HepG2 (cell line): ENCODE data around the gene MAP3K5.

Source experiments
- EP300 ChIP-seq, 3 experiments: sonication (generic) in 1 of 3; formaldehyde crosslinking in 1 of 3; IDR thresholded peaks; 2 replicates each; pipeline versions ENCODE4 v1.5.1 to v1.6.1; 2011 to 2020; ENCODE audit warnings: low read depth in 2 of 3, low read length in 2 of 3, borderline replicate concordance in 1 of 3, improper control_type of control experiment in 1 of 3, mild to moderate bottlenecking in 1 of 3, missing genetic modification reagents in 1 of 3, moderate library complexity in 1 of 3
- PLRG1 ChIP-seq: fragments of 450-650 bp; conservative IDR thresholded peaks from 2 replicates; pipeline ENCODE4 v1.6.1; 2016
- SIN3A ChIP-seq: IDR thresholded peaks from 2 replicates; pipeline ENCODE4 v1.6.1; 2011; ENCODE audit warnings: low read depth, mild to moderate bottlenecking, control low read depth, low read length, borderline replicate concordance
- TAF1 ChIP-seq: sonication (generic); formaldehyde crosslinking; IDR thresholded peaks from 2 replicates; pipeline ENCODE4 v1.4.0; 2020; ENCODE audit warnings: missing genetic modification reagents
- TGIF2 ChIP-seq: IDR thresholded peaks from 2 replicates; pipeline ENCODE4 v1.6.1; 2016; ENCODE audit warnings: control low read depth, missing compliant biosample characterization
- ZNF75D ChIP-seq: sonication (generic); formaldehyde crosslinking; IDR thresholded peaks from 2 replicates; pipeline ENCODE4 v1.8.1; 2023; ENCODE audit warnings: missing genetic modification reagents, mild to moderate bottlenecking, borderline replicate concordance
- ZNF850 ChIP-seq: sonication (generic); formaldehyde crosslinking; conservative IDR thresholded peaks from 2 replicates; pipeline ENCODE4 v1.9.0; 2021; ENCODE audit warnings: mild to moderate bottlenecking, missing genetic modification reagents
- TF ChIP-seq, protein P1 (sequence below): sonication (generic); formaldehyde crosslinking; IDR thresholded peaks from 2 replicates; pipeline ENCODE4 v1.5.0; 2020; ENCODE audit warnings: mild to moderate bottlenecking, missing genetic modification reagents, moderate library complexity
- TF ChIP-seq, protein P2 (sequence below): IDR thresholded peaks from 2 replicates; pipeline ENCODE4 v1.6.1; 2012; ENCODE audit warnings: inconsistent platforms
- TF ChIP-seq, protein P3 (sequence below), 2 experiments: sonication (generic) in 1 of 2; formaldehyde crosslinking in 1 of 2; IDR thresholded peaks; 2 replicates each; pipeline versions ENCODE4 v1.4.0 to v1.6.1; 2018 to 2020; ENCODE audit warnings: missing genetic modification reagents in 2 of 2, borderline replicate concordance in 1 of 2, low read depth in 1 of 2, mild to moderate bottlenecking in 1 of 2, missing biosample characterization in 1 of 2

DNA sequence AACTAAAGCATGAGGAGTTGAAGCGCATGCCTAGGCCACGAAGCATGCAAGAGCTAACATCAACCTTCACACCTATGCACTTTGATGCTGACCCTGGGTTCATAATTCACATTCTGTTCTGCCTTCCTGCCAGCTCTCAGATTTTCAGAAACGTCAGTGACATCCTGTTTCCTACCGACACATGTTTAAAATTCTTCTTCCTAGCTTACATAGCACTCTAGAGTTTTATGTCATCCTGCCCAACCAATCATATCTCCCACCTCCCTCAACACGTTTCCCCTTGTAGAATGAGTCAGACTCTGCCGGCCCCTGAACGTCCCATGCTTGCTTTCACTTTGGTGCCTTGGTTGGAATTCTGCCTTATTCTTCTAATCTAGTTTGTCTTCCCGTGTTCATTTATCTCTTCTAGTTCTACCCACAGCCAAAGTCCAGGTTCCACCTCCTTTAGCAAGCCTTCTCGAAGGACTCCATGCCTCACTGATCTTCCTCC, 144.9 kb downstream of the MAP3K5 start:
- TF ChIP-seq ZNF75D (CRISPR knock-in tag) (no peak), PLRG1 (no peak), EP300 (IDR thresholded peaks at IDR 0.05; ENCODE audit: low read depth in 2 of 2, low read length in 2 of 2) (no peak), EP300 (CRISPR knock-in tag; IDR thresholded peaks at IDR 0.05; ENCODE audit: borderline replicate concordance) (no peak), ZNF850 (CRISPR knock-in tag) (no peak), SIN3A (no peak), TGIF2 (CRISPR knock-in tag) (no peak), TAF1 (CRISPR knock-in tag) (no peak)
- TF ChIP-seq, protein P1, sequence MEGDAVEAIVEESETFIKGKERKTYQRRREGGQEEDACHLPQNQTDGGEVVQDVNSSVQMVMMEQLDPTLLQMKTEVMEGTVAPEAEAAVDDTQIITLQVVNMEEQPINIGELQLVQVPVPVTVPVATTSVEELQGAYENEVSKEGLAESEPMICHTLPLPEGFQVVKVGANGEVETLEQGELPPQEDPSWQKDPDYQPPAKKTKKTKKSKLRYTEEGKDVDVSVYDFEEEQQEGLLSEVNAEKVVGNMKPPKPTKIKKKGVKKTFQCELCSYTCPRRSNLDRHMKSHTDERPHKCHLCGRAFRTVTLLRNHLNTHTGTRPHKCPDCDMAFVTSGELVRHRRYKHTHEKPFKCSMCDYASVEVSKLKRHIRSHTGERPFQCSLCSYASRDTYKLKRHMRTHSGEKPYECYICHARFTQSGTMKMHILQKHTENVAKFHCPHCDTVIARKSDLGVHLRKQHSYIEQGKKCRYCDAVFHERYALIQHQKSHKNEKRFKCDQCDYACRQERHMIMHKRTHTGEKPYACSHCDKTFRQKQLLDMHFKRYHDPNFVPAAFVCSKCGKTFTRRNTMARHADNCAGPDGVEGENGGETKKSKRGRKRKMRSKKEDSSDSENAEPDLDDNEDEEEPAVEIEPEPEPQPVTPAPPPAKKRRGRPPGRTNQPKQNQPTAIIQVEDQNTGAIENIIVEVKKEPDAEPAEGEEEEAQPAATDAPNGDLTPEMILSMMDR (CRISPR knock-in tag): no peak
- TF ChIP-seq, protein P2, sequence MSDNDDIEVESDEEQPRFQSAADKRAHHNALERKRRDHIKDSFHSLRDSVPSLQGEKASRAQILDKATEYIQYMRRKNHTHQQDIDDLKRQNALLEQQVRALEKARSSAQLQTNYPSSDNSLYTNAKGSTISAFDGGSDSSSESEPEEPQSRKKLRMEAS: no peak
- TF ChIP-seq, protein P3, sequence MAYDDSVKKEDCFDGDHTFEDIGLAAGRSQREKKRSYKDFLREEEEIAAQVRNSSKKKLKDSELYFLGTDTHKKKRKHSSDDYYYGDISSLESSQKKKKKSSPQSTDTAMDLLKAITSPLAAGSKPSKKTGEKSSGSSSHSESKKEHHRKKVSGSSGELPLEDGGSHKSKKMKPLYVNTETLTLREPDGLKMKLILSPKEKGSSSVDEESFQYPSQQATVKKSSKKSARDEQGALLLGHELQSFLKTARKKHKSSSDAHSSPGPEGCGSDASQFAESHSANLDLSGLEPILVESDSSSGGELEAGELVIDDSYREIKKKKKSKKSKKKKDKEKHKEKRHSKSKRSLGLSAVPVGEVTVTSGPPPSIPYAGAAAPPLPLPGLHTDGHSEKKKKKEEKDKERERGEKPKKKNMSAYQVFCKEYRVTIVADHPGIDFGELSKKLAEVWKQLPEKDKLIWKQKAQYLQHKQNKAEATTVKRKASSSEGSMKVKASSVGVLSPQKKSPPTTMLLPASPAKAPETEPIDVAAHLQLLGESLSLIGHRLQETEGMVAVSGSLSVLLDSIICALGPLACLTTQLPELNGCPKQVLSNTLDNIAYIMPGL (CRISPR knock-in tag; IDR thresholded peaks at IDR 0.05; ENCODE audit: borderline replicate concordance in 1 of 2, low read depth in 1 of 2): no peak
